GM10266 (cell line): ENCODE measurements around the gene FAM200A.

Experiments used
- DNase-seq: peaks from one replicate; pipeline ENCODE4 v3.0.0; 2012; ENCODE audit errors: extremely low spot score
- CTCF ChIP-seq: IDR thresholded peaks from 2 replicates; pipeline ENCODE4 v1.5.1; 2012; ENCODE audit warnings: mild to moderate bottlenecking, low read depth; ENCODE audit not compliant: control insufficient read depth, insufficient read depth; ENCODE audit errors: missing control alignments

FAM200A gene

GRCh38 chr7:99543081-99543671 lies 8.7 kb downstream of the FAM200A start:
- no peak for DNase-seq
- TF ChIP-seq CTCF = no peak

- DNase-seq = no peak
- no peak for TF ChIP-seq CTCF
Observed at GRCh38 chr7:99541212-99541611, 10.7 kb downstream of the FAM200A start.

- no peak for TF ChIP-seq CTCF
- DNase-seq = no peak
Observed at GRCh38 chr7:99540542-99540941, 11.4 kb downstream of the FAM200A start.

- TF ChIP-seq CTCF = no peak
- DNase-seq = no peak
Observed at GRCh38 chr7:99539213-99539811, 12.6 kb downstream of the FAM200A start.

- no peak for TF ChIP-seq CTCF
- no peak for DNase-seq
Observed at GRCh38 chr7:99535667-99536066, 16.2 kb downstream of the FAM200A start.

- TF ChIP-seq CTCF = no peak
- DNase-seq = no peak
Observed at GRCh38 chr7:99531354-99531765, 20.6 kb downstream of the FAM200A start.

- no peak for TF ChIP-seq CTCF
Observed at GRCh38 chr7:99525713-99526440, 26.0 kb downstream of the FAM200A start.

More at GRCh38 chr7:99525713-99526440, 26.0 kb downstream of the FAM200A start:
- DNase-seq = no peak
